SU-DHL-6 (cell line): ENCODE data around the gene GON4L.
"Not testable (repeated sequence)": the region's sequence is repeated elsewhere in the genome, so short reads cannot be mapped to it uniquely, and the experiment has no call there.

Experiments used
- EZH2phosphoT487 ChIP-seq: fragments of 200-600 bp; sonication (generic), shearing (Covaris generic); conservative IDR thresholded peaks from 2 replicates; pipeline ENCODE4 v1.6.1; 2018; ENCODE audit warnings: mild to moderate bottlenecking, antibody characterized with exemption, low read length, moderate library complexity, mixed read lengths
- TF ChIP-seq, protein P1 (sequence below): fragments of 200-600 bp; sonication (generic); IDR thresholded peaks from one replicate; pipeline ENCODE4 v1.5.1; 2017; ENCODE audit warnings: antibody characterized with exemption, mild to moderate bottlenecking, low read length, moderate library complexity; ENCODE audit not compliant: insufficient read depth, poor library complexity, severe bottlenecking

DNA sequence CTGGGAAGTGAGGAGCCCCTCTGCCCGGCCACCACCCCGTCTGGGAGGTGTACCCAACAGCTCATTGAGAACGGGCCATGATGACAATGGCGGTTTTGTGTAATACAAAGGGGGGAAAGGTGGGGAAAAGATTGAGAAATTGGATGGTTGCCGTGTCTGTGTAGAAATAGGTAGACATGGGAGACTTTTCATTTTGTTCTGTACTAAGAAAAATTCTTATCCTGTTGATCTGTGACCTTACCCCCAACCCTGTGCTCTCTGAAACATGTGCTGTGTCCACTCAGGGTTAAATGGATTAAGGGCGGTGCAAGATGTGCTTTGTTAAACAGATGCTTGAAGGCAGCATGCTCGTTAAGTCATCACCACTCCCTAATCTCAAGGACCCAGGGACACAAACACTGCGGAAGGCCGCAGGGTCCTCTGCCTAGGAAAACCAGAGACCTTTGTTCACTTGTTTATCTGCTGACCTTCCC is 22.1 kb downstream of the GON4L start:
- TF ChIP-seq, protein P1, sequence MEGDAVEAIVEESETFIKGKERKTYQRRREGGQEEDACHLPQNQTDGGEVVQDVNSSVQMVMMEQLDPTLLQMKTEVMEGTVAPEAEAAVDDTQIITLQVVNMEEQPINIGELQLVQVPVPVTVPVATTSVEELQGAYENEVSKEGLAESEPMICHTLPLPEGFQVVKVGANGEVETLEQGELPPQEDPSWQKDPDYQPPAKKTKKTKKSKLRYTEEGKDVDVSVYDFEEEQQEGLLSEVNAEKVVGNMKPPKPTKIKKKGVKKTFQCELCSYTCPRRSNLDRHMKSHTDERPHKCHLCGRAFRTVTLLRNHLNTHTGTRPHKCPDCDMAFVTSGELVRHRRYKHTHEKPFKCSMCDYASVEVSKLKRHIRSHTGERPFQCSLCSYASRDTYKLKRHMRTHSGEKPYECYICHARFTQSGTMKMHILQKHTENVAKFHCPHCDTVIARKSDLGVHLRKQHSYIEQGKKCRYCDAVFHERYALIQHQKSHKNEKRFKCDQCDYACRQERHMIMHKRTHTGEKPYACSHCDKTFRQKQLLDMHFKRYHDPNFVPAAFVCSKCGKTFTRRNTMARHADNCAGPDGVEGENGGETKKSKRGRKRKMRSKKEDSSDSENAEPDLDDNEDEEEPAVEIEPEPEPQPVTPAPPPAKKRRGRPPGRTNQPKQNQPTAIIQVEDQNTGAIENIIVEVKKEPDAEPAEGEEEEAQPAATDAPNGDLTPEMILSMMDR, result not testable (repeated sequence)
- TF ChIP-seq EZH2phosphoT487, result not testable (repeated sequence)
